OCI-LY3 (cell line): ENCODE measurements around the gene MED12L.

Experiments used
- H2AFZ ChIP-seq: fragments of 200-600, 300-600 bp; shearing (Covaris generic); 2 replicates; pipeline ENCODE4 v1.6.0; 2014; ENCODE audit warnings: antibody characterized with exemption, low read depth, low read length
- H3K27ac ChIP-seq: fragments of 200-600, 300-600 bp; sonication (generic); 2 replicates; pipeline ENCODE4 v1.5.1; 2014; ENCODE audit warnings: mild to moderate bottlenecking, low read length, moderate library complexity, mixed read lengths
- H3K27me3 ChIP-seq: fragments of 200-600, 300-600 bp; sonication (generic); 2 replicates; pipeline ENCODE4 v1.6.1; 2014; ENCODE audit warnings: low read depth, low read length, mixed read lengths
- H3K36me3 ChIP-seq: fragments of 200-600, 300-600 bp; sonication (generic); replicated peaks from 2 replicates; pipeline ENCODE3; 2014; ENCODE audit warnings: low read depth, low read length, mixed read lengths
- H3K4me1 ChIP-seq: fragments of 300-600, 200-600 bp; sonication (generic); 2 replicates; pipeline ENCODE4 v1.6.1; 2014; ENCODE audit warnings: low read length, mixed read lengths
- H3K4me2 ChIP-seq: fragments of 200-600, 300-600 bp; sonication (generic); 2 replicates; pipeline ENCODE4 v1.6.1; 2014; ENCODE audit warnings: low read length, mixed read lengths
- H3K4me3 ChIP-seq: fragments of 300-600, 200-600 bp; sonication (generic); 2 replicates; pipeline ENCODE4 v1.5.1; 2014; ENCODE audit warnings: antibody characterized with exemption, mild to moderate bottlenecking, low read length, moderate library complexity
- H3K79me2 ChIP-seq: fragments of 300-600, 200-600 bp; shearing (Covaris generic); 2 replicates; pipeline ENCODE4 v1.6.1; 2014; ENCODE audit warnings: mild to moderate bottlenecking, low read length, mixed read lengths
- H3K9ac ChIP-seq: fragments of 300-600, 200-600 bp; shearing (Covaris generic); 2 replicates; pipeline ENCODE4 v1.6.0; 2014; ENCODE audit warnings: mild to moderate bottlenecking, low read length, moderate library complexity
- H3K9me3 ChIP-seq: fragments of 200-600, 300-600 bp; shearing (Covaris generic); 2 replicates; pipeline ENCODE4 v1.6.1; 2014; ENCODE audit warnings: low read length, mixed read lengths; ENCODE audit not compliant: insufficient read depth
- H4K20me1 ChIP-seq: fragments of 200-600, 300-600 bp; sonication (generic); 2 replicates; pipeline ENCODE4 v1.6.1; 2016; ENCODE audit warnings: low read length, mixed read lengths; ENCODE audit not compliant: insufficient read depth
- CTCF ChIP-seq: fragments of 200-600, 300-600 bp; sonication (generic); IDR thresholded peaks from 2 replicates; pipeline ENCODE4 v1.5.1; 2014; ENCODE audit warnings: antibody characterized with exemption, low read length, low read depth
- EZH2phosphoT487 ChIP-seq: fragments of 200-600 bp; shearing (Covaris generic); IDR thresholded peaks from 2 replicates; pipeline ENCODE4 v1.6.1; 2018; ENCODE audit warnings: antibody characterized with exemption, mixed run types, low read depth

MED12L gene

GRCh38 chr3:151321526-151321925, 236.1 kb downstream of the MED12L start:
- H3K27me3 ChIP-seq: no peaks in the 10 kb centered on the region
- no peaks in the 10 kb centered on the region for H3K36me3 ChIP-seq
- no peak overlapping the region for H3K27ac ChIP-seq
- H3K4me3 ChIP-seq: no peak overlapping the region
- peaks cover 39% of the 10 kb centered on the region for H3K4me1 ChIP-seq
- no peaks in the 10 kb centered on the region for H3K79me2 ChIP-seq
- H3K9me3 ChIP-seq: no peaks in the 10 kb centered on the region
- H2AFZ ChIP-seq: no peak overlapping the region
- H4K20me1 ChIP-seq: no peaks in the 10 kb centered on the region
- H3K9ac ChIP-seq: no peak overlapping the region
- H3K4me2 ChIP-seq: no peak overlapping the region
- TF ChIP-seq CTCF (no peak), EZH2phosphoT487 (no peak)

- Histone ChIP-seq H3K27me3 (no peaks in the 10 kb centered on the region), H4K20me1 (no peaks in the 10 kb centered on the region), H3K9ac (no peak overlapping the region), H3K4me2 (no peak overlapping the region), H3K9me3 (no peaks in the 10 kb centered on the region), H3K36me3 (no peaks in the 10 kb centered on the region), H3K4me1 (peaks cover 35% of the 10 kb centered on the region), H3K27ac (no peak overlapping the region), H3K4me3 (no peak overlapping the region), H3K79me2 (no peaks in the 10 kb centered on the region), H2AFZ (no peak overlapping the region)
- TF ChIP-seq EZH2phosphoT487 (no peak), CTCF (no peak)
Observed at GRCh38 chr3:151322511-151322910, 237.0 kb downstream of the MED12L start.

GRCh38 chr3:151327571-151328198, 242.2 kb downstream of the MED12L start:
- Histone ChIP-seq H3K4me2 (peak overlapping the region; percentile 61), H3K27ac (no peak overlapping the region), H3K27me3 (no peaks in the 10 kb centered on the region), H3K36me3 (no peaks in the 10 kb centered on the region), H3K9ac (no peak overlapping the region), H3K4me1 (peaks cover 42% of the 10 kb centered on the region), H3K79me2 (no peaks in the 10 kb centered on the region), H3K4me3 (0 out of 2 replicates have a peak overlapping the region, but pooled peaks have one; percentile 4), H2AFZ (no peak overlapping the region), H3K9me3 (no peaks in the 10 kb centered on the region), H4K20me1 (no peaks in the 10 kb centered on the region)
- TF ChIP-seq CTCF: peak; percentile 62
- TF ChIP-seq EZH2phosphoT487: no peak

GRCh38 chr3:151328298-151328995, 243.0 kb downstream of the MED12L start:
- Histone ChIP-seq H3K27ac (no peak overlapping the region), H3K9me3 (no peaks in the 10 kb centered on the region), H3K9ac (no peak overlapping the region), H4K20me1 (no peaks in the 10 kb centered on the region), H3K4me2 (peak overlapping the region; percentile 61), H3K36me3 (no peaks in the 10 kb centered on the region), H3K27me3 (no peaks in the 10 kb centered on the region), H2AFZ (peak overlapping the region; percentile 45; the same call in 1 of the 2 replicates), H3K4me3 (peak overlapping the region; percentile 47), H3K79me2 (no peaks in the 10 kb centered on the region), H3K4me1 (peaks cover 42% of the 10 kb centered on the region)
- no peak for TF ChIP-seq CTCF
- TF ChIP-seq EZH2phosphoT487: no peak
